NCI-H69 (cell line): ENCODE data around the gene MVB12A.

Experiments used
- DNase-seq: peaks from one replicate; lab custom pipeline; 2025; lab: John Stamatoyannopoulos, UW

Gene MVB12A

DNA sequence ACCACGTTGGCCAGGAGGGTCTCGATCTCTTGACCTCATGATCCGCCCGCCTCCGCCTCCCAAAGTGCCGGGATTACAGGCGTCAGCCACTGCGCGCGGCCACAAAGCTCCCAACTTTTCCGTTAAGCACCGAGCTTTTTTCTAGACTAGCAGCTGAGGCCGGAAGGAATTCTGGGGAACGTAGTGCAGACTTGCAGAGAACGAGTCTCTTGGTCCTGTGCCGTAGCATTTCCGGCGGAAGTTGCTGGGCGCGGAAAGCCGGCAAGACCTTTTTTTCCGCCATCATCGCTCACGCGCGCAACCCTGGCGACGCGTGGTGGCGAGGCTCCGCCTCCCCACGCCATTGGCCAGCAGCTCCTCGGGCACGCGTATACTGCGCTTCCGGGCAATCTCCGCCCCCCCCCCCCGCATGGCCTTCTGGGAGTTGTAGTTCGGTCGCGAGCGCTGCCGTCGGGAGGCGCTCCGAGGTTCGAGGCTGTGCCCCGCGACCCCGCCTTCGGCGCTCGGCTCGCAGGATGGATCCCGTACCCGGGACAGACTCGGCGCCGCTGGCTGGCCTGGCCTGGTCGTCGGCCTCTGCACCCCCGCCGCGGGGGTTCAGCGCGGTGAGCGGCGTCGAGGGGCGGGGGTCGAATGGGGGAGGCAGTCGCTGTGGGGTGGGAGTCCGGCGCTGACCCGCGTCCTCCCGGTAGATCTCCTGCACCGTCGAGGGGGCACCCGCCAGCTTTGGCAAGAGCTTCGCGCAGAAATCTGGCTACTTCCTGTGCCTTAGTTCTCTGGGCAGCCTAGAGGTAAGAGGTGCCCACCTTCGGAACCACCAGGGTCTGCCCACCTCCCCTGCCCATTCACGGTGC is at the start of gene MVB12A:
TSS of gene MVB12A (plus strand) at position 427 of the 854 bp plus-strand sequence. CDS start at position 516, 89 bp downstream.
- peak; percentile 99 for DNase-seq

DNA sequence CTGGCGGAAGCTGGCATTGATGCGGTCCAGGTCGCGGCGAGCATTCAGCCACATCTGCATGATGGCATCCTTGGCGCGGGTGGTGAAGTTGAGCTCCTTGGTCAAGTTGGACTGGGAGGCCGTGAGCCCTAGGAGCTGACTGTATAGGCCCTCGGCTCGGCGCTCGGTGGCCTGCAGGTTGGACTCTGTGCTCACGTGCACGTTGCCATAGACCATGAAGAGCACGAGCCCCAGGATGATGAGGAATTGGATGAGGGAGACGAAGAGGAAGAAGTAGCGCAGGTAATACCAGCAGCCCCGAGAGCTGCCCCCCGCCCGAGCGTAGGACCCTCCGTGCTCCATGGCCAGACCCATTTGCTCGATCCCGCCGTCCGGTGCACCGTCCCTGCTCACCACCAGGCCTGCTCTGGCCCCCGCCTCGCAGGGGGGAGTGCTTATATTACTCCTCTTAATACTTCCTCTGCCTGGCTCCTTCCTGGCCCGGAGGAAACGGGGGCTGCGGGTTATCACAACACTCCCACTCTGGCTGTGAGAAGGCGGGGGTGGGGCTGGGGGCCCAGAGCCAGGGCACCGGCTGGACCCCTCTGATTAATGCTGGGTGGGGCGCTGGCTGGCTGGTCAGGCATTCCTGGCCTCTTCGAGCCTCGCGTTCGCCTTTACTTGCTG is 42.8 kb upstream of the MVB12A start, which contains the start of gene PLVAP:
TSS of gene PLVAP (minus strand) at position 408 of the 666 bp plus-strand sequence. CDS start at position 354, 54 bp downstream.
- DNase-seq: no peak

DNA sequence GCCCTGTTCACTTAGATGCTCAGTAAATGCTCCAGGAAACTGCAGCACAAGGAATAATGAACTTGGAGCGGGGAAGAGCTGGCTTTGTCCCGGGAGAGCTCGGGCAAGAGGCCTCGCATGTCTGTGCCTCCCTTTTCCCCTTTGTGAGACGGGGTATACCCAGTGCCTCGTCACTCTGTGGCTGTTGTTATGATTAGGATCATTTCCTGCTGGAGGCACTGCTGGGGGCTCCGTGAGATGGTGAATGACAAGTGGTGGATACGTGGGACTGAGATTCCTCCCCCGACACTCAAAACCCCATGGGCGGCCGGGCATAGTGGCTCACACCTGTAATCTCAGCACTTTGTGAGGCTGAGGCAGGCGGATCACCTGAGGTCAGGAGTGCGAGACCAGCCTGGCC is 41.6 kb upstream of the MVB12A start:
- DNase-seq: no peak

DNA sequence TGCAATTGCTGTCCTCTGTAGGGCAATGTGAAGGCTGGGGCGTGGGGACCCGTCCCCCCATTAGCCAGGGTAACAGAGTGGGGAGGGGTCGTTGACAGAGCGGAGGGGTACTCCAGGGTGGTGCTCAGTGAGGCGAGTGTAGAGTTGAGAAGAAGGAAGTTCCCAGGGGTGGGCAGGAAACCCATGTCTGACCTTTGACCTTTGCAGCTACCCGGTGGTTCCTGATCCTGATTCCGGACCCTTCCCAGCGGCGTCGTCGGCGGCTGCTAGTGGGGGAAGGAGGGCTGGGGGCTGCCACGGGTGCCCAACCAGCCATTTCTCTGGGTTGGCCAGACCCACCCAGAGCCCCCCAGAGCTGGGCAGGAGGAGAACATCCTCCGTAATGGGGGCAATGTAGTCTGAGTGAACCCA is 40.6 kb upstream of the MVB12A start:
- no peak for DNase-seq

DNA sequence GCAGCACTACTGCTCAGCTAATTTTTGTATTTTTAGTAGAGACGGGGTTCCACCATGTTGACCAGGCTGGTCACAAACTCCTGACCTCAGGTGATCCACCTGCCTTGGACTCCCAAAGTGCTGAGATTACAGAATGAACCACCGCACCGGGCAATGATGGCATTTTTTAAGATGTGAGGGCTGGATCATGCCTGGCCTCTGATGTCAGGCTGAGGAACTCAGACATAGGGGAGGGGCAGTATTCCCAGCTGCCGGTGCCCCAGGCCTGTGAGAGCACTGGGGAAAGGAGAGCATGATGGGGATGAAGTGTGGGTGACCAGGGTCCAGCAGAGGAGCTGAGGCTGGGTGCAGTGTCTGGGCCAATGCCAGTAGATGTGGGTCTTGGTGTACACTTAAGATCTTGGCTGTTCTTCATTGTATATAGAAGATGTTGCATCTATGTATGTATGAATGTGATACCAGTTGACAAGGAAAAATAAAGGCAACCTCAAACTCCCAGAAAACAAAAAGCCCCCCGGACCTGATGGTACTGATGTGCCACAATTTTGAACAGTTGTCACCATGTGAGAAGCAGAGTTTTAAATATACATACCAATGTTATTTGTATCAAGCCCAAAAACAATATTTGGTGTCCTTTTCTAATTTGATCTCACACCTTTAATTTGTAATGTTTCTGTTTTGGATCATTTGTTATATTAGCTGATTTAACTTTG is 39.3 kb upstream of the MVB12A start:
- no peak for DNase-seq

DNA sequence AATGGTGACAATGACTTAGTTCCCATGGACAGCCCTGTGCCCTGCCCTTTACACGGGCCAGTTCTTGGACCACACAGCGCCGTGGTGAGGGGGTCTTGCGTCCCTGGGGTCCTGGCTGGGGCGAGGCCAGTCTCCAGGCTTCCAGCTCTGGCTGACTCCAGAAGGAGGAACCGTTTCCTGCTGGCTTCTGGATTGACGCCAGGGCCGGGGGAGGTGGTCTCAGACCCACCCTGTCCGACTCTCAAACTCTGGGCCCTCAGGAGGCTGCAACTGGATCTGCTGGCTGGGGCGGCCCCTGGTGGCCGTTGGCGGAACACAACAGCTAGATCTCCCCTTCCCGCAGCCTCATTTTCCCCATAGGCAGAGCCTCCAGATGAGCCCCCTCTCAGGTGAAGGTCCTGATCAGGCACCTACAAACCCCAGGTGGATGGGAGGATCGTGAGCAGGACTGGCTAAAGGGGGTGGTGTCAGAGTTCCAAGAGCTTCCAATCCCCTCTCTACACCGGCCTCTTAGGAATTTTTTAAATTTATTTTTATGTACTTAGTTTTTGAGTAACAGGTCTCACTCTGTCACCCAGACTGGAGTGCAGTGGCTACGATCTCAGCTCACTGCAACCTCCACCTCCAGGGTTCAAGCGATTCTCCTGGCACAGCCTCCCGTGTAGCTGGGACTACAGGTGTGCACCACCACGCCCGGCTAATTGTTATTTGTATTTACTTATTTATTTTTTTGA is 33.8 kb upstream of the MVB12A start:
- DNase-seq: peak; percentile 76

DNA sequence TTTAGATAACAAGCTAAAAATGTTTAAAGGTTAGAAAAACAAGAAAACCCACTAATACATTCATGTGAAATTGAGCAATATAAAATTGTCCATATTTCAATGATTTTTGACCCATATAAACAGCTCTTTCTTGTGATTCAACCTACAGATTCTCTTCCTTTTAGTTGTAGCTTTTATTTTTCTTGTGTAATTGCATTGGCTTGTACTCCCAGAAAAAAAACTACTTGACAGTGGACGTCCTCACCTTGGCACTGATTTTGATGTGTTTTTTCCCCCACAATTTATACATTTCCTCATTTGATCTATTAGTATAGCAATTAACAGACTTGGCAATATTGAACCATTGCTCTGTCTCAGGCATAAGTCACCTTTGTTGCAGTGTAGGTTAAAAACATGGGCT is 30.6 kb upstream of the MVB12A start:
- DNase-seq: no peak

DNA sequence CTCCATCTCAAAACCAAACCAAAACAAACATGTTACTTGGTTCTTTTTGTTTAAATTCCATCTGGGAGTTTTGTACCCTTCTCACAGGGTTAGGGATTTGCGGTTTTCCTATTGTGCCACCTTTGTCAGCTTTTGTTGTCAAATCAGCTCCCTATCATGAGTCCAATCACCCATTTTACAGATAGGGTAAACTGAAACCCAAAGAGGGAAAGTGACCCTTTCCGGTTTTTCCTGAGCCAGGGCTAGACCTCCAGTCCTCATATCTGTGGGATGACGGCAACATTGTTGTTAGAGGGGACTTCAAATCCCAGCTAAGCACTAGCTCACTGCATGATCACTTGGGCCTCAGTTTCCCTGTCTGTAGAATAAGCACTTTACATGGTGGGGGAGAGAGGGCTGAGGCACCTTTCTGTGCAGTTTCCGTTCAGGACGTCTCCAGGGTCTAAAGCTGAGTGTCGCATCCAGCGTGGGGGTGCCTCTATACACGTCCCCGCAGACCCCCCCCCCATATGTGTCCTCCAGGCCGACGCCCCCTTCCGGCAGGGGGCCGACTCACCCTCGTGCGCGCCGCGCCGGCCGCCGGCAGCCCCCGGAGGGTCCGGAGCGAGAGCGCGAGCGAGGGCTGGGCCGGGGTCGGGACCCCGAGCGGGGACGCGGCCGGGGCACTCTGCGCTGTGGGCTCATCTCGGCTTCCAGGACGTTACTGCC is 29.7 kb upstream of the MVB12A start:
- no peak for DNase-seq

DNA sequence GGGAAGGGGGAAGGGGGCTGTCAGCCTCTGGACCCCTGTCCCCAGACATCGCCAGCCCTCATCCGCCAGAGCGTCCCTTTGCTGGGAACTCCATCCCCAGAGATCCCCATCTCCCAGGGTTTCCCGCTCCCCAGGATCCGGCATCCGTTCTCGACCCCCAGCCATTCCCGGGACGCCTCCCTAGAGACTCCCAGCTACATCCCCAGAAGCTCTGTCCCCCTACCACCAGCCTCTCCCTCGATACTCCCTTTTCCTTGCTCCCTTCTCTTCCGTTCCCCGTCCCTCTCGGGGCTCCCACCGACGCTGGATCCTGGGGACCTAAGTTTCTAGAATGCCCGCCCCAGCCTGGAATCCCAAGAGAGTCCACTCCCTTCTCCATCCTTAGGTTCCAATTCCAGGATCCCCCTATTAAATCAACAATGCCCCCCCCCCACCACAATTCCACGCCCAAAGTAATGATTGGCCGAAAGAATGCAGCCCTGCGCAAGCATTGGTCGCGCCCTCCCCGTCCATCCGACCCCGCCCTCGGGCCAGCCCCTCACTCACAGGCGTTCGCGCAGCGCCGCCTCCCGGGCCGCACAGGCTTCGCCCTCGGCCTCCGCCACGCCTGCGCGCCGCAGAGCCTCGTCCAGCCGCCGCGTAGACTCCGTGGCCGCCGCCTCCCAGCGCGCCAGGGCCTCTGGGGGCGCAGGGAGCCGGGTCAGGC is 29.0 kb upstream of the MVB12A start:
- DNase-seq: peak; percentile 97

DNA sequence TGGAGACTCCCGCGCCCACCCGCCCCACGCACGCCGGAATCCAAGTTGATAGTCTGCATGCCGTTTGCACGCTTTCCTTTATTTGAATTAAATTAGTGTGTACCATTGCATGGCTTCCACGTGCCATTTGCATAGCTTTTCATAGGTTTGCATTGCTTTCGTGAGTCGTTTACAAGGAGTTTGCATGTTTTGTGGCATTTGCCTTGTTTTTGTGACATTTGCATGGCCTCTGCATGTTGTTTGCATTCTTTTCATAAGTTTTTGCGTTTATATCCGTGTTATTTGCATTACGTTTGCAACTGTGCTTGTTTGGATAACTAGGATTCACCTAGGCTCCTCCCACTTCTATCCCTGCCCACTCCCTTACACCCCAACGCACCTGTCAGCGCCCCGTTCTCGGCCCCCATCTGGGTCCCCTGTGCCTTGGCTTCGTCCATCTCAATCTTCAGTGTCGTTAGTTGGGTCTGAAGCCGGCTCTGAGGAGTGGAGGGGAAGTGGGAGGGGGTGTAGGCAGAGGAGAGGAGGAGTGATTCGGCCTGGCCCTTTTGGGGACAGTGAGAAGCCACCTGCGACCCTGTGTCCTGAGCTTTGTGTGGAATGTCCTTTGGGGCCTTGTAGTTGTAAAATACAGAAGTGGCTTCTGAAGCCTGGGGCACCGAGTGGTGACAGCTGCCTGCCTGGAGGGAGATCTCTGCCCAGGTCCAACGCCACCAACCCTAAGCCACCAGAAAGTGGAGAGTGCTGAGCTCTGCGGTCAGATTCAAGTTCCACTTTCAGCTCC is 28.3 kb upstream of the MVB12A start:
- no peak for DNase-seq

DNA sequence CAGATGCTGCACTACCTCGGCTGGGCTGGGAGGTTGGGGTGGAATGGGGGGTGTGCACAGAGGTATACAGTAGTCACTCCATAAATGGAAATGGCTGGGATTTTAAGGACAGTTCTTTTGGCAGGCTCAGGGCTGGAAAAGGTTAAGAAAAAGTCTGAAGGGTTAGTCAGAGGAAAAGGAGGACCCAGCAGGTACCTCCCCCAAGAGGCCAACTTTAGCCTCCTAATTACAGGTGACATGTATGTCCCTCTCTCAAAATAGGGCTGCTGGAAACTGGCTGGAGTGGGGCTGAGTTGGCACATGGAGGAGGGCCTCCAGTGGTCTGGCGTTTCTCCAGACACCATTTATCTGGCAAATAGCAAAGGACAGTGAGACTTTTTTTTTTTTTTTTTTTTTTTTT is 26.8 kb upstream of the MVB12A start:
- DNase-seq: peak; percentile 29

DNA sequence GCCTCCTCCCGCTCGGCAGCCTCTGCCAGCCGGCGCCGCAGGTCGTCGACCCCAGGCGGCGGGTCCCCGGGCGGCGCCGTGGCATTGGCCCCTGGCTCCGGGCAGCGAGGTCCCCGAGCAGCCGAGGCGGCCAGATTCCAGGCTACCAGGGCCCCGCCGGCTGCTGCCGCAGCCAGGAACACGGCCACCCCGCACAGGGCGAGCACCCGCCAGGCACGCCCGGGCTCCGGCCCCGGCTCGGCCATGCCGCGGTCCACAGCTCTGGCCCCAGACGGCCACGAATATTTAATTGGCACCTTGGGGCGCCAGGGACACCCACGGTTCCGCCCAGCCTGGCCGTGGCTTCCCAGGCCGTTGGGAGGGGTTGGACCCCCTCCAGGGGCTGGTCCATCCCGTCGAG is 25.9 kb upstream of the MVB12A start, which contains the start of gene CCDC194:
TSS of gene CCDC194 (minus strand) at position 283 of the 400 bp plus-strand sequence. CDS start at position 245, 38 bp downstream.
- no peak for DNase-seq

DNA sequence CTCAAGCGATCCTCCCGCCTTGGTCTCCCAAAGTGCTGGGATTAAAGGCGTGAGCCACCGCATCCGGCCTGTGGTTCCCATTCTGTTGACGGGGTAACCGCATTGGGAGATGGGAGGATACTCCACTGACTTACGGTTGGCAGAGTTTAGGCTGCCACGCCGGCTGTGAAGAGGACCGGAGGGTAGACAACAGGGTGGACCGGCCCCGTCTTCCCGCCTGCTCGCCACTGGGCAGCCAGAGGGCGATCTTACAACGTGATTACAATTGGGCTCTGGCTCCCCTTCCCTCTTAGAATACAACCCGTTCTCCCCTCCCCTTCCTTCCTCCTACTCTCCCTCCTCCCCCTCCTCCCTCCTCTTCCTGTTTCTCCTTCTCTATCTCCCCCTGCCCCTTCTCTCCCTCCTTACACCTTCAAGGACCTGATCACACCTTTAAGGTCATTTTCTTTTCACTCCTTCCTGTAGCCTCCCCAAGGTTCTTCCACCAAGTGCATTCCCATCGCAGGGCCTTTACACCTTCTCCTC is 24.9 kb upstream of the MVB12A start:
- peak; percentile 82 for DNase-seq

DNA sequence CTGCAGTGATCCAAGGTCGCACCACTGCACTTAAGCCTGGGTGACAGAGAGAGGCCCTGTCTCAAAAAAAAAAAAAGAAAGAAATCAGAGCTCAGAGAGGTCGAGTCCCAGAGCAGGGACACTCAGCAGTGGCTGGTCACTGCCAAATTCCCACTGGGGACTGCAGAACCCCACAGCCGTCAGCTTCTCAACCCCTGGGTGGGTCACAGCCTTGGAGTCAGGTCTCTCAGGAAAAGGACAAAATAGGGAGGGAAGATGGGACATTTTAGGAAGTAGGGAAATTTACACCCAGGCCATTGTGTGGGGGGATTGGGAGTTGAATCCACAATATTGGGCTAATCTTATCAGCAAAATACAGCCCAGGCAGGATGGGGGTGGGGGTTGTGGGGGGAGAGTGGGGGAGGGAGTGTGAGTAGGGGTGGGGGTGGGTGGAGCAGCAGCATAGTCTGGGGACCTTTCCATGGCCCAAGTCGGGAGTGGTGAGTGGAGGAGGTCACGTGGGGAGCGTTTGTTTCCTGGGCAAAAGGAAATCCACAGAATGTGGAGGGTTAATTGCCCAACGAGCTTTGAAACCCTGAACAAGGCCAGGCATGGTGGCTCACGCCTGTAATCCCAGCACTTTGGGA is 20.8 kb upstream of the MVB12A start:
- no peak for DNase-seq

DNA sequence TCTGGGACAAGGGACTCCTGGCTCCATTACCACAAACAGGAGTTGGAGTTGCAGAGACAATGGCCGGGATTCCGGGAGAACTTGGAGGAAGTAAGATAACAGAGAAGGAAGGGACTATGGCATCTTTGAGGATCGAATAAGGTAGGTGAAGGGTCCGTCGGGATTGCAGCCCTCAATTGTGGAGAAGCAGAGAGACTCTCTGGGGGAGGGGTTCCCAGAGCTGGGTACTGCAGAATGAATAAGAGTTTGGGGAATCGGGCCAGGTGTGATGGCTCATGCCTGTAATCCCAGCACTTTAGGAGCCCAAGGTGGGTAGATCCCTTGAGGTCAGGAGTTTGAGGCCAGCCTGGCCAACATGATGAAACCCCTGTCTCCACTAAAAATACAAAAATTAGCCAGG is 18.2 kb upstream of the MVB12A start:
- DNase-seq: no peak

DNA sequence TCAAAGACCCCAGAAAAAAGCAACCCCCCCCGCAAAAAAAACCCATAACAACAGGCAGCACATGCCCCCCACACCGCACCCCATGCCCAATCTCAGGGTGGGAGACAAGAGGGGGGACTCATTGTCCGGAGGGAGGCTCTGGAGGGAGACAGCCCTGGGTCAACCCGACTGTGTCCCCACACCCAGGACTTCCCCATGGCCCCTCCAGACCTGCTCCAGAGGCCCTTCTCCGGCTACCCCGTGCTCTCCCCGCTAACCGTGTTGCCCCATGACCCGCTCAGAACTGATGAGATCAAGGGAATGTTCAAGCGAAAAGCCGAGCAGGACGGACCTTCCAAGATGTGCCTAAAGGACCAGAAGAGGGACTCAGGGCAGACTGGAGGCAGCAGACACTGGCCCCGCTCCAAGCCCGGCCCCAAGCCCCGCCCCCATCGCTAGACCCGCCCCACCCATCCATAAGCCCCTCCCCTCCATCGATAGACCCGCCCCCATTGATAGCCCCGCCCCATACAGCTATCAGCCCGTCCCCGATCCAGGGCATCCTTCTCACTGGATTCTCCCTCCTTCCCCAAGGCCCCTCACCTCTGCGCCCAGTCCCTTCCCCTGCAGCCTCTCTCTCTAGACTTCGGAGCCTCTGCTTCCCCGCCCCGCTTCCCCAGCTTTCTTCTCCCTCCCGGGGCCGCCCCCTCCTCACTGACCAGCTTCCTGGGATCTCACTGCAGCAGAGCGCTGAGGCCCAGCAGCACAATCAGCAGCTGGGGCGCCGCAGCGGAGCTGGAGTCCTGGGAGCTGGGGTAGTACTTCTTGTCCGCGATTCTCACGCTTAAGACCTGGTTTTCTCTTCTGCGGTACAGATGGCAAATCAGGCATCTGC is 16.6 kb upstream of the MVB12A start:
- peak; percentile 73 for DNase-seq

DNA sequence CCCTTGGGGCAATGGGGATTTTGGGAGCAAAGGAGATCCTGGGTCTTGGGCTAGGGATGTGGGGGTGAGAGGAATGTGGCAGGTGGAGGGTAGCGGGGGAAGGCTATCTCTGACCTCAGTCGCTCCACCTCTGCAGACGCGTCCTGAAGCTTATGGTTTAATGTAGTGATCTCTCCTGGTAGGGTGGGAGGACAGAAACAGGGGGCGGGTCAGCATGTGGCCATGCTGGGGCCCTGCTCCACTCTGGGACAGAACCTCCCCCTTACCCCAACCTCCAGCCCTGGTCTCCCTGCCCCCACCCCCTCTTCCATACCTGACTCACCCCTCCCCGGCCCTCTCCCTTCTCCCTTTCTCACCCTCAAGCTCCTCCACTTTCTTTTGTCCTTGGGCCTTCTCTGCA is 15.8 kb upstream of the MVB12A start:
- no peak for DNase-seq
